MG63 (cell line): ENCODE measurements around the gene ZBTB20. TPM values are rescaled to one million over a fixed set of nuclear protein-coding genes. Genes with fewer than 3 reads are reported as not detected.

Source experiments
- DNase-seq: peaks from one replicate; pipeline ENCODE4 v3.0.0-alpha.2; 2020
- H3K27me3 ChIP-seq: fragments of 250-450 bp; sonication (Bioruptor Pico); 2 replicates; pipeline ENCODE4 v1.5.1; 2020; ENCODE audit warnings: mild to moderate bottlenecking, moderate library complexity
- H3K36me3 ChIP-seq: fragments of 250-450 bp; sonication (Bioruptor Pico); 2 replicates; pipeline ENCODE4 v1.5.1; 2020; ENCODE audit warnings: mild to moderate bottlenecking, moderate library complexity
- H3K4me3 ChIP-seq: fragments of 250-450 bp; sonication (Bioruptor Pico); 2 replicates; pipeline ENCODE4 v1.5.1; 2020; ENCODE audit warnings: mild to moderate bottlenecking, moderate library complexity
- H3K9me3 ChIP-seq: fragments of 250-450 bp; sonication (Bioruptor Pico); 2 replicates; pipeline ENCODE4 v1.5.1; 2020; ENCODE audit warnings: mild to moderate bottlenecking, moderate library complexity
- total RNA-seq: library from RNA; depleted of rRNA; stranded (reverse); fragments of >200 nt; shearing (Covaris generic); gene quantifications from 2 replicates; pipeline ENCODE4 v1.2.3, GENCODE V29; 2014; ENCODE audit warnings: low replicate concordance

Gene ZBTB20
- total RNA-seq, 1 experiment from 2014 or later, result 6.5 TPM

- H3K27me3 ChIP-seq, result no peaks in the 10 kb centered on the region
- H3K36me3 ChIP-seq, result no peaks in the 10 kb centered on the region
- no peak overlapping the region for H3K4me3 ChIP-seq
- no peaks in the 10 kb centered on the region for H3K9me3 ChIP-seq
- DNase-seq, result no peak
These were observed 213.7 kb downstream of the ZBTB20 start for GRCh38 chr3:114933407-114933806.

GRCh38 chr3:114929971-114930732 lies 216.9 kb downstream of the ZBTB20 start:
- DNase-seq, result no peak
- Histone ChIP-seq H3K4me3 (no peak overlapping the region), H3K9me3 (no peaks in the 10 kb centered on the region), H3K27me3 (no peaks in the 10 kb centered on the region), H3K36me3 (no peaks in the 10 kb centered on the region)

- DNase-seq, result no peak
- Histone ChIP-seq H3K27me3 (no peaks in the 10 kb centered on the region), H3K9me3 (no peaks in the 10 kb centered on the region), H3K36me3 (no peaks in the 10 kb centered on the region), H3K4me3 (no peak overlapping the region)
These were observed 218.0 kb downstream of the ZBTB20 start for GRCh38 chr3:114928989-114929640.

GRCh38 chr3:114904633-114905032 lies 242.5 kb downstream of the ZBTB20 start:
- no peaks in the 10 kb centered on the region for H3K27me3 ChIP-seq
- H3K9me3 ChIP-seq, result no peaks in the 10 kb centered on the region
- no peak for DNase-seq
- no peaks in the 10 kb centered on the region for H3K36me3 ChIP-seq
- no peak overlapping the region for H3K4me3 ChIP-seq

GRCh38 chr3:114903213-114903612 lies 243.9 kb downstream of the ZBTB20 start:
- H3K36me3 ChIP-seq, result no peaks in the 10 kb centered on the region
- H3K9me3 ChIP-seq, result no peaks in the 10 kb centered on the region
- no peak for DNase-seq
- no peak overlapping the region for H3K4me3 ChIP-seq
- H3K27me3 ChIP-seq, result no peaks in the 10 kb centered on the region

- DNase-seq, result no peak
- Histone ChIP-seq H3K27me3 (no peaks in the 10 kb centered on the region), H3K9me3 (no peaks in the 10 kb centered on the region), H3K36me3 (no peaks in the 10 kb centered on the region), H3K4me3 (no peak overlapping the region)
These were observed 244.4 kb downstream of the ZBTB20 start for GRCh38 chr3:114902691-114903101.

GRCh38 chr3:114900908-114901307 lies 246.2 kb downstream of the ZBTB20 start:
- no peaks in the 10 kb centered on the region for H3K27me3 ChIP-seq
- no peaks in the 10 kb centered on the region for H3K36me3 ChIP-seq
- peak overlapping the region; percentile 29 for H3K4me3 ChIP-seq
- H3K9me3 ChIP-seq, result no peaks in the 10 kb centered on the region
- DNase-seq, result no peak

GRCh38 chr3:114899186-114899931 lies 247.7 kb downstream of the ZBTB20 start:
- no peaks in the 10 kb centered on the region for H3K27me3 ChIP-seq
- no peaks in the 10 kb centered on the region for H3K9me3 ChIP-seq
- no peak overlapping the region for H3K4me3 ChIP-seq
- no peak for DNase-seq
- H3K36me3 ChIP-seq, result no peaks in the 10 kb centered on the region

- no peak overlapping the region for H3K4me3 ChIP-seq
- no peaks in the 10 kb centered on the region for H3K36me3 ChIP-seq
- no peaks in the 10 kb centered on the region for H3K27me3 ChIP-seq
- no peak for DNase-seq
- H3K9me3 ChIP-seq, result no peaks in the 10 kb centered on the region
These were observed 250.1 kb downstream of the ZBTB20 start for GRCh38 chr3:114896978-114897377.

- Histone ChIP-seq H3K36me3 (no peaks in the 10 kb centered on the region), H3K4me3 (no peak overlapping the region), H3K27me3 (no peaks in the 10 kb centered on the region)
These were observed 253.7 kb downstream of the ZBTB20 start for GRCh38 chr3:114893361-114893760.

GRCh38 chr3:114892880-114893279 lies 254.2 kb downstream of the ZBTB20 start:
- Histone ChIP-seq H3K27me3 (no peaks in the 10 kb centered on the region), H3K9me3 (no peaks in the 10 kb centered on the region), H3K36me3 (no peaks in the 10 kb centered on the region), H3K4me3 (no peak overlapping the region)
- no peak for DNase-seq

More at GRCh38 chr3:114893361-114893760, 253.7 kb downstream of the ZBTB20 start:
- H3K9me3 ChIP-seq, result no peaks in the 10 kb centered on the region
- no peak for DNase-seq

GRCh38 chr3:114892131-114892879 lies 254.8 kb downstream of the ZBTB20 start:
- H3K36me3 ChIP-seq, result no peaks in the 10 kb centered on the region
- no peaks in the 10 kb centered on the region for H3K27me3 ChIP-seq
- DNase-seq, result no peak

GRCh38 chr3:114887806-114888205 lies 259.3 kb downstream of the ZBTB20 start:
- H3K27me3 ChIP-seq, result no peaks in the 10 kb centered on the region
- no peak overlapping the region for H3K4me3 ChIP-seq
- H3K9me3 ChIP-seq, result no peaks in the 10 kb centered on the region
- no peak for DNase-seq
- no peaks in the 10 kb centered on the region for H3K36me3 ChIP-seq

More at GRCh38 chr3:114892131-114892879, 254.8 kb downstream of the ZBTB20 start:
- H3K4me3 ChIP-seq, result no peak overlapping the region
- H3K9me3 ChIP-seq, result no peaks in the 10 kb centered on the region

GRCh38 chr3:114886905-114887304 lies 260.2 kb downstream of the ZBTB20 start:
- Histone ChIP-seq H3K27me3 (no peaks in the 10 kb centered on the region), H3K9me3 (no peaks in the 10 kb centered on the region), H3K4me3 (no peak overlapping the region), H3K36me3 (no peaks in the 10 kb centered on the region)
- no peak for DNase-seq

GRCh38 chr3:114884213-114884923 lies 262.7 kb downstream of the ZBTB20 start:
- DNase-seq, result no peak
- H3K36me3 ChIP-seq, result no peaks in the 10 kb centered on the region
- no peaks in the 10 kb centered on the region for H3K9me3 ChIP-seq
- no peak overlapping the region for H3K4me3 ChIP-seq
- no peaks in the 10 kb centered on the region for H3K27me3 ChIP-seq

GRCh38 chr3:114880078-114880477 lies 267.0 kb downstream of the ZBTB20 start:
- no peaks in the 10 kb centered on the region for H3K9me3 ChIP-seq
- no peak overlapping the region for H3K4me3 ChIP-seq
- H3K36me3 ChIP-seq, result no peaks in the 10 kb centered on the region
- peak; percentile 4 for DNase-seq
- H3K27me3 ChIP-seq, result no peaks in the 10 kb centered on the region
